ENCODE data around the gene RASSF9.

Gene RASSF9

GRCh38 chr12:85759623-85760022 is 76.6 kb downstream of the RASSF9 start:
- H3K4me3 ChIP-seq (ENCODE audit: low read length) = no peak overlapping the region
- no peak for DNase-seq (ENCODE audit: low read depth, low spot score)

DNA sequence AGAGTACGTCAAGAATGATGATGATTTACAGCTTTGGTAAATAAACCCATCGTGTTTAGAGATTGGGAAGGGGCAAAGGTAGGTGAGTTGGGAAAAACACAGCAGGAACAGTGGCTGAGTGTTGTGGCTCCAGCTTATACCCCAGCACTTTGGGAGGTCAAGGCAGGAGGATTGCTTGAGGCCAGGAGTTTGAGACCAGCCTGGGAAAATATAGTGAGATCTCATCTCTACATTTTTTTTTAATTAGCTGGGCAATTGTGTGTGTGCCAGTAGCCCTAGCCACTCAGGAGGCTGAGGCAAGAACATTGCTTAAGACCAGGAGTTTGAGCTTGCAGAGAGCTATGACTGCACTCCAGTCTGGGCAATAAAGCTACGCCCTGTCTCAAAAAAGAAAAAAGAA is 77.1 kb downstream of the RASSF9 start:
- no peak for DNase-seq (ENCODE audit: low read depth, low spot score)
- no peak overlapping the region for H3K4me3 ChIP-seq (ENCODE audit: low read length)

DNA sequence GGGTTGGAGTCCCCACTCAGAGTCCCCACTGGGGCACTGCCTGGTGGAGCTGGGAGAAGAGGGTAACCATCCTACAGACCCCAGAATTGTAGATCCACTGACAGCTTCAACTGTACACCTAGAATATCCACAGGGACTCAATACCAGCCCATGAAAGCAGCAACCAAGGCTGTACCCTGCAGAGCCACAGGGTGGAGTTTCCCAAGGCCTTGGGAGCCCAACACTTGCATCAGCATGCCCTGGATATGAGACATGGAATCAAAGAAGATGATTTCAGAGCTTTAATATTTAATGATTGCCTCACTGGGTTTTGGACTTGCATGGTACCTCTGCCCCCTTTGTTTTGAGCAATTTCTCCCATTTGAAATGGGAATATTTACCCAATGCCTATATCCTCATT is 80.4 kb downstream of the RASSF9 start:
- no peak overlapping the region for H3K4me3 ChIP-seq (ENCODE audit: low read length)
- no peak for DNase-seq (ENCODE audit: low read depth, low spot score)

Data from Jurkat, Clone E6-1 (cell line).